ENCODE data around the gene HECTD1. TPM values are rescaled to one million over a fixed set of nuclear protein-coding genes. Genes with fewer than 3 reads are reported as not detected.

HECTD1 gene
- total RNA-seq, 1 experiment from 2014 or later, result 160 TPM

- TF ChIP-seq RAD21 (IDR thresholded peaks at IDR 0.05; ENCODE audit: low read depth), result no peak; the same call in none of the 2 replicates
Observed at GRCh38 chr14:31207755-31208545, at the start of gene HECTD1 (continued).

DNA sequence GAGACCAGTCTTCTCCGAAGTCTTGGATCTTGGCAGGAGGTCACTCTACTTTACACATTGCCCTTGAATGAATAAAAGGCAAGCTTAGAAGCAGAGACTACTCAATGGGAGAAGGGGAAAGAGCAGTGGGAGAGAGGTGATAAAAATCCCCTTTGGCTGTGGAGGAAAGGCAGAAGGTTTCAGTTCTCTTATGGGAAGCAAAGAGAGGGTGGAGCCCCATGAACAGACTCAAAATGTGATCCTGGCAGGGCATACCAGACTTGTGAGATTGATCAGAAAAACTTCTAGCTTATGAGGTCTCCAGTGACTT, 49.6 kb upstream of the HECTD1 start:
- intact Hi-C loops (cut with micrococcal nuclease), result no loop called here
- no peak overlapping the region for H3K4me2 ChIP-seq (ENCODE audit: low read length)
- no peaks in the 10 kb centered on the region for H3K79me2 ChIP-seq (ENCODE audit: insufficient read depth, low read length)
- no peaks in the 10 kb centered on the region for H4K20me1 ChIP-seq (ENCODE audit: insufficient read depth)
- POLR2A ChIA-PET, result no interaction called here
- no peaks in the 10 kb centered on the region for H3K27me3 ChIP-seq (ENCODE audit: insufficient read depth, low read length)
- DNase-seq (ENCODE audit: low read depth, low spot score) (no peak), ATAC-seq (no peak)
- BruUV-seq (replicated peaks), result no TSS peak
- no peak overlapping the region for H3K9ac ChIP-seq (ENCODE audit: low read length)
- no peak overlapping the region for H3K27ac ChIP-seq (ENCODE audit: low read depth, low read length)
- peaks cover 5 to 6% of the 10 kb centered on the region in 2 experiments; a peak in 2 of 4 replicates for H3K4me1 ChIP-seq (ENCODE audit: control insufficient read depth in 1 of 2, insufficient read depth in 2 of 2, low read length in 2 of 2)
- no peak overlapping the region for H3K4me3 ChIP-seq (replicated peaks in 1 of 2; ENCODE audit: low read depth in 1 of 2, low read length in 2 of 2)
- no peaks in the 10 kb centered on the region for H3K36me3 ChIP-seq (ENCODE audit: control insufficient read depth in 1 of 2, insufficient read depth in 2 of 2, low read length in 2 of 2)
- no peak overlapping the region for H2AFZ ChIP-seq (ENCODE audit: low read depth, low read length, poor library complexity, severe bottlenecking)
- no peaks in the 10 kb centered on the region for H3K9me3 ChIP-seq (ENCODE audit: control insufficient read depth in 1 of 2, insufficient read depth in 1 of 2, low read depth in 1 of 2, low read length in 2 of 2)
- CTCF ChIA-PET, result no interaction called here
- TF ChIP-seq SIN3A (IDR thresholded peaks at IDR 0.05; ENCODE audit: low read depth), result no peak
- no peak for TF ChIP-seq CBX3 (IDR thresholded peaks at IDR 0.05; ENCODE audit: low read depth)
- RAD21 ChIA-PET (ENCODE audit: low non-redundant PET in 1 of 2, low total read pairs in 2 of 2, uncharacterized antibody in 2 of 2, unreplicated experiment in 2 of 2), result no interaction called here
- no peaks in the 10 kb centered on the region for H3K9me2 ChIP-seq (ENCODE audit: insufficient read depth)

GRCh38 chr14:31256534-31257243, 49.1 kb upstream of the HECTD1 start:
- no peak for DNase-seq (ENCODE audit: low read depth, low spot score)
- POLR2A ChIA-PET, result no interaction called here
- RAD21 ChIA-PET (ENCODE audit: low non-redundant PET in 1 of 2, low total read pairs in 2 of 2, uncharacterized antibody in 2 of 2, unreplicated experiment in 2 of 2), result no interaction called here
- H4K20me1 ChIP-seq (ENCODE audit: insufficient read depth), result no peaks in the 10 kb centered on the region
- H3K4me3 ChIP-seq (replicated peaks in 1 of 2; ENCODE audit: low read depth in 1 of 2, low read length in 2 of 2), result no peak overlapping the region
- no peak overlapping the region for H2AFZ ChIP-seq (ENCODE audit: low read depth, low read length, poor library complexity, severe bottlenecking)
- H3K9me2 ChIP-seq (ENCODE audit: insufficient read depth), result no peaks in the 10 kb centered on the region
- H3K79me2 ChIP-seq (ENCODE audit: insufficient read depth, low read length), result no peaks in the 10 kb centered on the region
- no peaks in the 10 kb centered on the region for H3K27me3 ChIP-seq (ENCODE audit: insufficient read depth, low read length)
- no peaks in the 10 kb centered on the region for H3K9me3 ChIP-seq (ENCODE audit: control insufficient read depth in 1 of 2, insufficient read depth in 1 of 2, low read depth in 1 of 2, low read length in 2 of 2)
- CTCF ChIA-PET, result no interaction called here
- intact Hi-C loops (cut with micrococcal nuclease), result no loop called here
- H3K36me3 ChIP-seq (ENCODE audit: control insufficient read depth in 1 of 2, insufficient read depth in 2 of 2, low read length in 2 of 2), result no peaks in the 10 kb centered on the region
- ATAC-seq, result no peak
- no peak overlapping the region for H3K4me2 ChIP-seq (ENCODE audit: low read length)
- no TSS peak for BruUV-seq (replicated peaks)
- no peak overlapping the region for H3K9ac ChIP-seq (ENCODE audit: low read length)
- H3K4me1 ChIP-seq (ENCODE audit: control insufficient read depth in 1 of 2, insufficient read depth in 2 of 2, low read length in 2 of 2), result peaks cover under 1 to 2% of the 10 kb centered on the region in 2 experiments; a peak in 2 of 4 replicates
- no peak overlapping the region for H3K27ac ChIP-seq (ENCODE audit: low read depth, low read length)
- no peak for TF ChIP-seq EGR1 (IDR thresholded peaks at IDR 0.05; ENCODE audit: low read depth)
- TF ChIP-seq, protein P1, sequence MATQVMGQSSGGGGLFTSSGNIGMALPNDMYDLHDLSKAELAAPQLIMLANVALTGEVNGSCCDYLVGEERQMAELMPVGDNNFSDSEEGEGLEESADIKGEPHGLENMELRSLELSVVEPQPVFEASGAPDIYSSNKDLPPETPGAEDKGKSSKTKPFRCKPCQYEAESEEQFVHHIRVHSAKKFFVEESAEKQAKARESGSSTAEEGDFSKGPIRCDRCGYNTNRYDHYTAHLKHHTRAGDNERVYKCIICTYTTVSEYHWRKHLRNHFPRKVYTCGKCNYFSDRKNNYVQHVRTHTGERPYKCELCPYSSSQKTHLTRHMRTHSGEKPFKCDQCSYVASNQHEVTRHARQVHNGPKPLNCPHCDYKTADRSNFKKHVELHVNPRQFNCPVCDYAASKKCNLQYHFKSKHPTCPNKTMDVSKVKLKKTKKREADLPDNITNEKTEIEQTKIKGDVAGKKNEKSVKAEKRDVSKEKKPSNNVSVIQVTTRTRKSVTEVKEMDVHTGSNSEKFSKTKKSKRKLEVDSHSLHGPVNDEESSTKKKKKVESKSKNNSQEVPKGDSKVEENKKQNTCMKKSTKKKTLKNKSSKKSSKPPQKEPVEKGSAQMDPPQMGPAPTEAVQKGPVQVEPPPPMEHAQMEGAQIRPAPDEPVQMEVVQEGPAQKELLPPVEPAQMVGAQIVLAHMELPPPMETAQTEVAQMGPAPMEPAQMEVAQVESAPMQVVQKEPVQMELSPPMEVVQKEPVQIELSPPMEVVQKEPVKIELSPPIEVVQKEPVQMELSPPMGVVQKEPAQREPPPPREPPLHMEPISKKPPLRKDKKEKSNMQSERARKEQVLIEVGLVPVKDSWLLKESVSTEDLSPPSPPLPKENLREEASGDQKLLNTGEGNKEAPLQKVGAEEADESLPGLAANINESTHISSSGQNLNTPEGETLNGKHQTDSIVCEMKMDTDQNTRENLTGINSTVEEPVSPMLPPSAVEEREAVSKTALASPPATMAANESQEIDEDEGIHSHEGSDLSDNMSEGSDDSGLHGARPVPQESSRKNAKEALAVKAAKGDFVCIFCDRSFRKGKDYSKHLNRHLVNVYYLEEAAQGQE (IDR thresholded peaks at IDR 0.05; ENCODE audit: low read depth), result no peak
- no peak for TF ChIP-seq EZH2 (IDR thresholded peaks at IDR 0.05)
- no peak for TF ChIP-seq YY1 (IDR thresholded peaks at IDR 0.05; ENCODE audit: extremely low read depth, insufficient replicate concordance, low read depth, low read length)
- no peak for TF ChIP-seq POLR2AphosphoS5 (IDR thresholded peaks at IDR 0.05; ENCODE audit: low read depth, low read length)
- no peak for TF ChIP-seq EZH2phosphoT487 (IDR thresholded peaks at IDR 0.05; ENCODE audit: borderline replicate concordance)
- TF ChIP-seq FOSL1 (IDR thresholded peaks at IDR 0.05; ENCODE audit: low read depth), result no peak
- TF ChIP-seq ZBTB33 (IDR thresholded peaks at IDR 0.05; ENCODE audit: extremely low read depth, insufficient replicate concordance, low read length), result no peak
- TF ChIP-seq ZNF274 (IDR thresholded peaks at IDR 0.05; ENCODE audit: low read depth, low read length), result no peak

Measured in HCT116 (cell line).